Measurements from ENCODE around the gene ST6GALNAC3. TPM values are rescaled to one million over a fixed set of nuclear protein-coding genes. Genes with fewer than 3 reads are reported as not detected.
A peak's percentile ranks its signal among the peaks of the same experiment; 100 is the strongest.
"Not testable (repeated sequence)": the region's sequence is repeated elsewhere in the genome, so short reads cannot be mapped to it uniquely, and the experiment has no call there.

The ST6GALNAC3 gene
- total RNA-seq, 1 donor from 2014 or later: 3.6 TPM

GRCh38 chr1:76644139-76644538 is 569.6 kb downstream of the ST6GALNAC3 start:
- DNase-seq: no peak

GRCh38 chr1:76652860-76653259 is 578.3 kb downstream of the ST6GALNAC3 start:
- DNase-seq: not testable (repeated sequence)

- no peak for DNase-seq
Measured at GRCh38 chr1:76657623-76658022, 583.1 kb downstream of the ST6GALNAC3 start.

- no peak for DNase-seq
Measured at GRCh38 chr1:76659171-76659940, 584.8 kb downstream of the ST6GALNAC3 start.

- no peak for DNase-seq
Measured at GRCh38 chr1:76661531-76661930, 587.0 kb downstream of the ST6GALNAC3 start.

- no peak for DNase-seq
Measured at GRCh38 chr1:76666499-76666898, 592.0 kb downstream of the ST6GALNAC3 start.

- DNase-seq: no peak
Measured at GRCh38 chr1:76668046-76668445, 593.5 kb downstream of the ST6GALNAC3 start.

- DNase-seq: no peak
Measured at GRCh38 chr1:76669131-76669530, 594.6 kb downstream of the ST6GALNAC3 start.

GRCh38 chr1:76669624-76670315 is 595.2 kb downstream of the ST6GALNAC3 start:
- no peak for DNase-seq

GRCh38 chr1:76674689-76675210 is 600.2 kb downstream of the ST6GALNAC3 start:
- no peak for DNase-seq

GRCh38 chr1:76677416-76678405 is 603.2 kb downstream of the ST6GALNAC3 start:
- DNase-seq: peak; percentile 10

- DNase-seq: no peak
Measured at GRCh38 chr1:76679534-76680152, 605.1 kb downstream of the ST6GALNAC3 start.

- no peak for DNase-seq
Measured at GRCh38 chr1:76680651-76681050, 606.1 kb downstream of the ST6GALNAC3 start.

- DNase-seq: no peak
Measured at GRCh38 chr1:76682138-76682537, 607.6 kb downstream of the ST6GALNAC3 start.

Other genes starting within 250 kb of the ST6GALNAC3 start
- not detected for gene ASB17, start 142.3 kb upstream of the ST6GALNAC3 start, total RNA-seq